Thymus (tissue), 11 donors: Measurements from ENCODE around the gene MAP3K7. TPM values are rescaled to one million over a fixed set of nuclear protein-coding genes. Genes with fewer than 3 reads are reported as not detected.

Experiments
- DNase-seq, 9 donors: peaks; one replicate each; pipeline ENCODE4 v3.0.0-alpha.2; 2013; ENCODE audit warnings: low spot score in 9 of 9, low read depth in 6 of 9, missing footprints in 1 of 9
- H3K27ac ChIP-seq, 2 donors: one replicate each; pipeline ENCODE4 v1.5.1; 2013; ENCODE audit warnings: control low read depth in 1 of 2, low read depth in 1 of 2, low read length in 1 of 2, mild to moderate bottlenecking in 1 of 2, moderate library complexity in 1 of 2
- H3K27me3 ChIP-seq, 2 donors: one replicate each; pipeline ENCODE4 v1.5.1; 2013; ENCODE audit warnings: low read length in 1 of 2; ENCODE audit not compliant: control insufficient read depth in 2 of 2, insufficient read depth in 1 of 2
- H3K36me3 ChIP-seq, 2 donors: one replicate each; pipeline ENCODE4 v1.5.1; 2013; ENCODE audit warnings: low read length in 1 of 2, mild to moderate bottlenecking in 1 of 2, moderate library complexity in 1 of 2; ENCODE audit not compliant: control insufficient read depth in 2 of 2, insufficient read depth in 2 of 2
- H3K4me1 ChIP-seq, 2 donors: one replicate each; pipeline ENCODE4 v1.5.1; 2013; ENCODE audit warnings: low read length in 2 of 2; ENCODE audit not compliant: control insufficient read depth in 2 of 2, insufficient read depth in 2 of 2
- H3K4me3 ChIP-seq, 2 donors: one replicate each; pipeline ENCODE4 v1.5.1; 2013; ENCODE audit warnings: low read length in 2 of 2, control low read depth in 1 of 2, mild to moderate bottlenecking in 1 of 2
- H3K9me3 ChIP-seq, 2 donors: one replicate each; pipeline ENCODE4 v1.5.1; 2013; ENCODE audit warnings: low read length in 1 of 2, mild to moderate bottlenecking in 1 of 2; ENCODE audit not compliant: control insufficient read depth in 2 of 2, insufficient read depth in 1 of 2
- WGBS: extraction: QIAGEN DNeasy Blood & Tissue Kit; methylation state at CpG from one replicate; pipeline ENCODE4 v1.1.7; 2013; 5-methylcytosine and 5-hydroxymethylcytosine counted together
- polyA plus RNA-seq: library from polyadenylated mRNA; stranded (reverse); fragments of 200-250 nt; gene quantifications from one replicate; pipeline ENCODE4 v1.2.3, GENCODE V29; 2013
- total RNA-seq: library from RNA; stranded (reverse); fragments of 120-200 nt; gene quantifications from one replicate; pipeline ENCODE4 v1.2.4, GENCODE V29; 2013
- donor health status: healthy.

MAP3K7 gene
- total and polyA plus RNA-seq, 2 donors, result 23.8 to 34.1 TPM

- H3K27ac ChIP-seq, result no peak overlapping the region
- H3K4me1 ChIP-seq, result peaks cover 3 to 4% of the 10 kb centered on the region in 2 donors
- H3K4me3 ChIP-seq, result no peak overlapping the region
- H3K36me3 ChIP-seq, result no peaks in the 10 kb centered on the region
- no peak for DNase-seq
- no peaks in the 10 kb centered on the region for H3K9me3 ChIP-seq
- peaks cover 0 to 2% of the 10 kb centered on the region in 2 donors for H3K27me3 ChIP-seq
Observed at GRCh38 chr6:90583836-90584481, 2.9 kb downstream of the MAP3K7 start.

DNA sequence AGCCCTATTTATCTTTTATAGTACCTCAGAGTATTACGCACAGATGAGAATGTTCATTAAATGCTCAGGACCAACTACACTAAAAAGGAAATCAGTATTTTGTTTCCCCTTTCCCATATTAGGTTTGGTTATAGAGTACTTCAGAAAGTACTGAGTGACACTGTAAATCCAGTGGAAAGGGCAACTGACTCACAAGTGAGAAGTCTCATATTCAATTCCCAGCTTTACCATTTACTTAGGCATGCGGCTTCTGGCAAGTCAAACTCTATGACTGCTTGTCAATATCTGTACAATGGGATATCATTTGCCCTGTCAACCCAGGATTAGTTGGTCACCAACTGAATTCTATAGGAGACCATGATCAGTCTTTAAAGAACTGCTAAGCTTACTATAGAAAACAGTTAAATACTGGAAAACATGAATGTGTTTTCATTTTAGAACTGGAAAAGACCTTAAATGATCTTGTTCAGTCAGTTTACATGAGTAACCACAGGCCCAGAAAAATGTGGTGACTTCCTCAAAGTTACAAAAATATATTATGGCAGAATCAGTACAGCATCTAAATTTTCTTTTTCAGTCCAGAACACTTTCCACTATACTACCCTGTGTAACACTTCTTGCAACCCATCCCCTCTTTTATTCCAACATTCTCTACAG is 3.6 kb downstream of the MAP3K7 start:
- Histone ChIP-seq H3K4me1 (peaks cover 3 to 4% of the 10 kb centered on the region in 2 donors), H3K4me3 (no peak overlapping the region), H3K27me3 (no peaks in the 10 kb centered on the region), H3K27ac (no peak overlapping the region), H3K9me3 (no peaks in the 10 kb centered on the region), H3K36me3 (no peaks in the 10 kb centered on the region)
- 99% methylated on average over 2 of the region's 2 CpGs for WGBS
- DNase-seq, result no peak

DNA sequence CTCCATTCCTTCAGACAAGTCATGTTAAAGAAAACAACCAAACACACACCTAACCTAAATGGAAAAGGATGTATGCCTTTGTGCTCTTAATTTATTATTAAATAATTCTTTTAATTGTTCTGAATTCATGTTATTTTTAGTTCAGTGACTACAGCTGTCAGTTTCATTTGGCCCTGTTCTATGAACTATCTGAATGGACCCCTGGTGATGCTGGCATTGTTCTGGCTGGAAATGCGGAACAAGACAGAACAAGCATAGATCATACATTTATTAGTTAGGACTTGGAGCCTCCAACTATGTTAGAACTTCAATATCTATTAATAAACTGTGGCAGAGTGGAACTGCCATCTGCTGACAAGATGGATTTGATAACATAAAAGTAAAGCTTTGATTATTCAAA is 5.7 kb downstream of the MAP3K7 start:
- no peaks in the 10 kb centered on the region for H3K9me3 ChIP-seq
- peaks cover 3 to 4% of the 10 kb centered on the region in 2 donors for H3K4me1 ChIP-seq
- H3K4me3 ChIP-seq, result no peak overlapping the region
- DNase-seq, result no peak
- 96% methylated on average over 1 of the region's 1 CpG for WGBS
- H3K27me3 ChIP-seq, result no peaks in the 10 kb centered on the region
- no peaks in the 10 kb centered on the region for H3K36me3 ChIP-seq
- H3K27ac ChIP-seq, result no peak overlapping the region

- H3K9me3 ChIP-seq, result no peaks in the 10 kb centered on the region
- no peaks in the 10 kb centered on the region for H3K27me3 ChIP-seq
- H3K4me3 ChIP-seq, result no peak overlapping the region
- WGBS, result 96% methylated on average over 1 of the region's 1 CpG
- no peak overlapping the region for H3K27ac ChIP-seq
- H3K36me3 ChIP-seq, result no peaks in the 10 kb centered on the region
- H3K4me1 ChIP-seq, result no peaks in the 10 kb centered on the region
- no peak for DNase-seq
Observed at GRCh38 chr6:90578894-90579549, 7.8 kb downstream of the MAP3K7 start.

DNA sequence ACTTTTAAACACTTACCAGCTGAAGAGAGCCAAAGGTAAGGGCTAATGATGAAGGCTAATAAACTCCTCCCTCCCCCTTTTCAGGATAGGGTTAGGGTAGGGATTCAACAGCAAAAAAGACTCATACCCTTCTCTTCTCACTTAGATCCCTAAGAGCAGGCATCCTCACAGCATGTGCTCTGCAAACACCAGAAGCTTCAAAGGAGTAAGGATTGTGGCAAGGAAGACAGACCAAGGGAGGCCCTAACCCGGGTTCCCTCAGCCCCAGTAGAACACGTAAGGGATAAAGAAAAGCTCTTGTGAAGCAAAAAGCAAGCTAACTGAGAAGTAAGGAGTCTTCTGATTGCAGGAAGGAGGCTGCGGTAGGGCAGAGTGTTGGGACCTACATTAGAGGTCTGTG is 11.6 kb downstream of the MAP3K7 start:
- H3K9me3 ChIP-seq, result no peaks in the 10 kb centered on the region
- H3K36me3 ChIP-seq, result no peaks in the 10 kb centered on the region
- no peaks in the 10 kb centered on the region for H3K27me3 ChIP-seq
- no peak overlapping the region for H3K27ac ChIP-seq
- no peaks in the 10 kb centered on the region for H3K4me1 ChIP-seq
- no peak overlapping the region for H3K4me3 ChIP-seq
- no peak for DNase-seq
- WGBS, result 96% methylated on average over 3 of the region's 3 CpGs

DNA sequence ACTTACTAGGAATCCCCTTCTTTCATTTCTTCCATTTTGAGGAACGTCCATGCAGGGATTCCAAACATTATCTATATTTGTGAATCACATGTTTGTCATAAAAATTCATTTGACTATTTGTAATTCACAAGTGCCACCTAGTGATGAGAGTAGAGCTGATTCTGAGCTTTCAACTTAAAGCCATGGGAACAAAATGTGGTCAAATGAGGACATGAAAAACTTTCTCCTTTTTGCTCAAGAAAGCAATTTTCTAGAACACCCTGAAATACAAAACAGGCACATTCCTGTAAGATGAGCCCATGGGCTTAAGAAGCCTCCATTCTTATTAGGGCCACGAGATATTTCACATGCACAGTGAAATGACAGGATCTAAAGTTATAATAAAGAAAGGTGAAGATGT is 12.3 kb downstream of the MAP3K7 start:
- 79% methylated on average over 2 of the region's 2 CpGs for WGBS
- peaks cover under 1 to 1% of the 10 kb centered on the region in 2 donors for H3K36me3 ChIP-seq
- H3K27me3 ChIP-seq, result no peaks in the 10 kb centered on the region
- DNase-seq, result peak in 1 of 9 donors; percentile 2
- no peak overlapping the region for H3K4me3 ChIP-seq
- H3K9me3 ChIP-seq, result no peaks in the 10 kb centered on the region
- H3K4me1 ChIP-seq, result no peaks in the 10 kb centered on the region
- no peak overlapping the region for H3K27ac ChIP-seq

- H3K36me3 ChIP-seq, result peaks cover 3 to 6% of the 10 kb centered on the region in 2 donors
- no peak overlapping the region for H3K4me3 ChIP-seq
- H3K27ac ChIP-seq, result no peak overlapping the region
- DNase-seq, result no peak
- 79% methylated on average over 1 of the region's 1 CpG for WGBS
- no peaks in the 10 kb centered on the region for H3K4me1 ChIP-seq
- H3K9me3 ChIP-seq, result no peaks in the 10 kb centered on the region
- no peaks in the 10 kb centered on the region for H3K27me3 ChIP-seq
Observed at GRCh38 chr6:90573624-90574023, 13.2 kb downstream of the MAP3K7 start.

GRCh38 chr6:90572856-90573255 is 14.0 kb downstream of the MAP3K7 start:
- DNase-seq, result no peak
- H3K4me1 ChIP-seq, result no peaks in the 10 kb centered on the region
- no peaks in the 10 kb centered on the region for H3K27me3 ChIP-seq
- no peaks in the 10 kb centered on the region for H3K9me3 ChIP-seq
- peaks cover 3 to 9% of the 10 kb centered on the region in 2 donors for H3K36me3 ChIP-seq
- no peak overlapping the region for H3K27ac ChIP-seq
- WGBS, result 98% methylated on average over 2 of the region's 2 CpGs
- H3K4me3 ChIP-seq, result no peak overlapping the region

GRCh38 chr6:90569223-90569622 is 17.6 kb downstream of the MAP3K7 start:
- H3K36me3 ChIP-seq, result peaks cover 3 to 9% of the 10 kb centered on the region in 2 donors
- H3K4me3 ChIP-seq, result no peak overlapping the region
- DNase-seq, result no peak
- H3K9me3 ChIP-seq, result no peaks in the 10 kb centered on the region
- H3K27me3 ChIP-seq, result no peaks in the 10 kb centered on the region
- no peaks in the 10 kb centered on the region for H3K4me1 ChIP-seq
- no peak overlapping the region for H3K27ac ChIP-seq
